ENCODE measurements around the gene BHLHE40.
"Not testable (repeated sequence)": the region's sequence is repeated elsewhere in the genome, so short reads cannot be mapped to it uniquely, and the experiment has no call there.

DNA sequence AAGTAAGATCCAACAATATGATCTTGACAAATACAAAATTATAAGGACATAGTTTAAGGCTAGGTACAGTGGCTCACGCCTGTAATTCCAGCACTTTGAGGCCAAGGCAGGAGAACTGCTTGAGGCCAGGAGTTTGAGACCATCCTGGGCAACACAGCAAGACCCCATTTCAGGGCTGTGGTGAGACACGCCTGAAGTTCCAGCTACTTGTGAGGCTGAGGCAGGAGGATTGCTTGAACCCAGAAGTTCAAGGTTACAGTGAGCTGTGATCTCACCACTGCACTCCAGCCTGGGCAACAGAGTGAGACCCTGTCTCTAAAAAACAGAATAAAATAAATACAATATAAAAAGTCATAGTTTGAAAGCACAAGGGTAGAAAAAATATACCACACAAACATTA, 17.4 kb upstream of the BHLHE40 start:
- TF ChIP-seq CTCF (conservative IDR thresholded peaks at IDR 0.05; ENCODE audit: low read depth in 2 of 2); POLR2AphosphoS5 (IDR thresholded peaks at IDR 0.05; ENCODE audit: low read depth); JUNB (IDR thresholded peaks at IDR 0.05; ENCODE audit: unreplicated experiment); CREB1 (CRISPR knock-in tag; IDR thresholded peaks at IDR 0.05; ENCODE audit: low read depth); EZH2 (IDR thresholded peaks at IDR 0.05; ENCODE audit: low read depth, unreplicated experiment): not testable (repeated sequence)
